HEK293 (cell line): ENCODE results near the gene BTBD10.

Experiments
- CTCF ChIA-PET: fragments of 350-600 bp; formaldehyde crosslinking; extraction: SDS; loops from one replicate; lab custom pipeline; 2021; ENCODE audit warnings: antibody characterized with exemption; lab: Yijun Ruan, JAX
- POLR2A ChIA-PET: fragments of 300-600 bp; formaldehyde crosslinking; extraction: SDS; loops from one replicate; lab custom pipeline; 2020; ENCODE audit warnings: antibody characterized with exemption, inconsistent platforms; lab: Yijun Ruan, JAX
- H3K27ac ChIP-seq: fragments of 200-500 bp; sonication (Bioruptor generic); 2 replicates; pipeline ENCODE4 v1.5.1; 2014; ENCODE audit warnings: low read depth, low read length, control low read depth, inconsistent platforms; ENCODE audit errors: extremely low read depth
- H3K36me3 ChIP-seq, 2 experiments: fragments of 200-500 bp in 1 of 2; sonication (Bioruptor generic) in 1 of 2; 1 replicate in 1 of 2; 2 replicates in 1 of 2; pipeline ENCODE4 v1.5.1; 2014 to 2017; ENCODE audit warnings: inconsistent platforms in 2 of 2, low read length in 2 of 2; ENCODE audit not compliant: control insufficient read depth in 2 of 2, insufficient read depth in 1 of 2
- H3K4me1 ChIP-seq: fragments of 200-500 bp; sonication (Bioruptor generic); 2 replicates; pipeline ENCODE4 v1.5.1; 2014; ENCODE audit warnings: mild to moderate bottlenecking, low read length, inconsistent platforms; ENCODE audit not compliant: control insufficient read depth, insufficient read depth
- H3K4me3 ChIP-seq: 2 replicates; pipeline ENCODE4 v1.5.1; 2011; ENCODE audit warnings: low read depth, mild to moderate bottlenecking, control low read depth, low read length, moderate library complexity
- H3K9me3 ChIP-seq: fragments of 200-500 bp; sonication (Bioruptor generic); 2 replicates; pipeline ENCODE4 v1.5.1; 2014; ENCODE audit warnings: low read depth, low read length, inconsistent platforms; ENCODE audit not compliant: control insufficient read depth, insufficient read depth
- AEBP2 ChIP-seq: fragments of 450-650 bp; formaldehyde crosslinking; IDR thresholded peaks from 2 replicates; pipeline ENCODE4 v1.5.1; 2016; ENCODE audit warnings: missing biosample characterization, missing genetic modification characterization, borderline replicate concordance
- GLI2 ChIP-seq: fragments of 450-650 bp; formaldehyde crosslinking; IDR thresholded peaks from 2 replicates; pipeline ENCODE4; 2017; ENCODE audit warnings: missing biosample characterization, missing genetic modification characterization, low read depth, borderline replicate concordance
- HIC1 ChIP-seq: fragments of 450-650 bp; formaldehyde crosslinking; IDR thresholded peaks from 2 replicates; pipeline ENCODE4 v1.5.1; 2016; ENCODE audit warnings: missing biosample characterization, missing genetic modification characterization
- PRDM2 ChIP-seq: fragments of 450-650 bp; formaldehyde crosslinking; IDR thresholded peaks from 2 replicates; pipeline ENCODE4 v1.5.1; 2016; ENCODE audit warnings: missing biosample characterization, missing genetic modification characterization, borderline replicate concordance
- TRIM28 ChIP-seq: IDR thresholded peaks from 2 replicates; pipeline ENCODE4 v1.6.1; 2011; ENCODE audit warnings: low read length, control low read depth, borderline replicate concordance
- ZNF16 ChIP-seq: fragments of 450-650 bp; formaldehyde crosslinking; IDR thresholded peaks from 2 replicates; pipeline ENCODE4 v1.5.1; 2016; ENCODE audit warnings: low read depth, missing biosample characterization, missing genetic modification characterization
- ZNF266 ChIP-seq: fragments of 450-650 bp; formaldehyde crosslinking; IDR thresholded peaks from 2 replicates; pipeline ENCODE4 v1.5.1; 2016; ENCODE audit warnings: missing biosample characterization, missing genetic modification characterization, low read depth
- ZNF571 ChIP-seq: fragments of 450-650 bp; formaldehyde crosslinking; IDR thresholded peaks from 2 replicates; pipeline ENCODE4 v1.5.0; 2017; ENCODE audit warnings: missing biosample characterization, missing genetic modification characterization
- ZNF600 ChIP-seq: fragments of 450-650 bp; formaldehyde crosslinking; IDR thresholded peaks from 2 replicates; pipeline ENCODE4 v1.5.1; 2016; ENCODE audit warnings: missing biosample characterization, missing genetic modification characterization
- ZNF670 ChIP-seq: fragments of 450-650 bp; formaldehyde crosslinking; IDR thresholded peaks from 2 replicates; pipeline ENCODE4 v1.5.1; 2016; ENCODE audit warnings: missing biosample characterization, missing genetic modification characterization, low read depth
- ZNF707 ChIP-seq: fragments of 450-650 bp; formaldehyde crosslinking; IDR thresholded peaks from 2 replicates; pipeline ENCODE4 v1.5.1; 2016; ENCODE audit warnings: missing biosample characterization, missing genetic modification characterization
- ZNF792 ChIP-seq: fragments of 450-650 bp; formaldehyde crosslinking; IDR thresholded peaks from 2 replicates; pipeline ENCODE4 v1.5.1; 2016; ENCODE audit warnings: missing biosample characterization, missing genetic modification characterization
- TF ChIP-seq, protein P1 (sequence below): fragments of 450-650 bp; formaldehyde crosslinking; IDR thresholded peaks from 2 replicates; pipeline ENCODE4 v1.5.1; 2017; ENCODE audit warnings: missing biosample characterization, missing genetic modification characterization
- TF ChIP-seq, protein P2 (sequence below): fragments of 450-650 bp; formaldehyde crosslinking; IDR thresholded peaks from 2 replicates; pipeline ENCODE4 v1.5.1; 2016; ENCODE audit warnings: missing biosample characterization, missing genetic modification characterization

The BTBD10 gene

GRCh38 chr11:13355191-13355590 is 107.8 kb downstream of the BTBD10 start (continued):
- no peak for TF ChIP-seq PRDM2 (tag by site-specific recombination)
- TF ChIP-seq, protein P1, sequence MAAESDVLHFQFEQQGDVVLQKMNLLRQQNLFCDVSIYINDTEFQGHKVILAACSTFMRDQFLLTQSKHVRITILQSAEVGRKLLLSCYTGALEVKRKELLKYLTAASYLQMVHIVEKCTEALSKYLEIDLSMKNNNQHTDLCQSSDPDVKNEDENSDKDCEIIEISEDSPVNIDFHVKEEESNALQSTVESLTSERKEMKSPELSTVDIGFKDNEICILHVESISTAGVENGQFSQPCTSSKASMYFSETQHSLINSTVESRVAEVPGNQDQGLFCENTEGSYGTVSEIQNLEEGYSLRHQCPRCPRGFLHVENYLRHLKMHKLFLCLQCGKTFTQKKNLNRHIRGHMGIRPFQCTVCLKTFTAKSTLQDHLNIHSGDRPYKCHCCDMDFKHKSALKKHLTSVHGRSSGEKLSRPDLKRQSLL (tag by site-specific recombination), result no peak

GRCh38 chr11:13354335-13354734 is 108.7 kb downstream of the BTBD10 start:
- TF ChIP-seq ZNF670 (tag by site-specific recombination), result no peak
- no peak for TF ChIP-seq ZNF707 (tag by site-specific recombination)
- no peak for TF ChIP-seq ZNF792 (tag by site-specific recombination)
- no peak for TF ChIP-seq TRIM28
- no peak for TF ChIP-seq ZNF266 (tag by site-specific recombination)
- TF ChIP-seq, protein P2, sequence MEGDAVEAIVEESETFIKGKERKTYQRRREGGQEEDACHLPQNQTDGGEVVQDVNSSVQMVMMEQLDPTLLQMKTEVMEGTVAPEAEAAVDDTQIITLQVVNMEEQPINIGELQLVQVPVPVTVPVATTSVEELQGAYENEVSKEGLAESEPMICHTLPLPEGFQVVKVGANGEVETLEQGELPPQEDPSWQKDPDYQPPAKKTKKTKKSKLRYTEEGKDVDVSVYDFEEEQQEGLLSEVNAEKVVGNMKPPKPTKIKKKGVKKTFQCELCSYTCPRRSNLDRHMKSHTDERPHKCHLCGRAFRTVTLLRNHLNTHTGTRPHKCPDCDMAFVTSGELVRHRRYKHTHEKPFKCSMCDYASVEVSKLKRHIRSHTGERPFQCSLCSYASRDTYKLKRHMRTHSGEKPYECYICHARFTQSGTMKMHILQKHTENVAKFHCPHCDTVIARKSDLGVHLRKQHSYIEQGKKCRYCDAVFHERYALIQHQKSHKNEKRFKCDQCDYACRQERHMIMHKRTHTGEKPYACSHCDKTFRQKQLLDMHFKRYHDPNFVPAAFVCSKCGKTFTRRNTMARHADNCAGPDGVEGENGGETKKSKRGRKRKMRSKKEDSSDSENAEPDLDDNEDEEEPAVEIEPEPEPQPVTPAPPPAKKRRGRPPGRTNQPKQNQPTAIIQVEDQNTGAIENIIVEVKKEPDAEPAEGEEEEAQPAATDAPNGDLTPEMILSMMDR (tag by site-specific recombination), result no peak
- TF ChIP-seq ZNF16 (tag by site-specific recombination), result no peak
- TF ChIP-seq, all 188 proteins: peak for 0
- POLR2A ChIA-PET, result no interaction called here
- Histone ChIP-seq H3K27ac (no peak overlapping the region), H3K36me3 (peaks cover 0 to 13% of the 10 kb centered on the region in 2 experiments; a peak in 1 of 3 replicates), H3K9me3 (no peaks in the 10 kb centered on the region), H3K4me1 (no peaks in the 10 kb centered on the region), H3K4me3 (no peak overlapping the region)
- CTCF ChIA-PET, result interaction anchor here (0.6 to 2.0 kb wide), 26 partner anchors 8 to 1066 kb away, joined by 3 to 12 read pairs (median 4); no protein-coding TSS in a partner anchor

DNA sequence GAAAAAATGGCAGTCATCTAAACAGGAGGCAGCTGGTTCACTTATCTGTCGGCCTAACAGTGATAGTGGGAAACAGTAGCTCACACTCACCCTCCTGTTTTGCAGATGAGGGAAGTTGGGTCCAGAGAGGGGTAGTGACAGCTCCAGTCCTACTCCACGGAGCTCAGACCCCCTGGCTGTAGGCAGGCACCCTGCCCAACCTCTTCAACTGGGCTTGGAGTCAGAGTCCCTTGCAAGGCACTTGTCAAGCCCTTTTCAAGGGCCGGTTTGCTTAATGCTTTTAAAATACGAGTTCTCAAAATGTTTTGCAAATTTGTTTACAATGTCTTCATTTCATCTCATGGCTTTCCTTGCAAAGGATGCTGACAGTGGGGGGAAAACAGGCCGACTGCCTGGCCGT is 110.3 kb downstream of the BTBD10 start:
- Histone ChIP-seq H3K4me1 (no peaks in the 10 kb centered on the region), H3K36me3 (peaks cover 0 to 12% of the 10 kb centered on the region in 2 experiments; a peak in 1 of 3 replicates), H3K27ac (no peak overlapping the region), H3K4me3 (no peak overlapping the region), H3K9me3 (no peaks in the 10 kb centered on the region)
- POLR2A ChIA-PET, result no interaction called here
- no peak for TF ChIP-seq ZNF600 (tag by site-specific recombination)
- CTCF ChIA-PET, result interaction anchor here (0.5 to 3.7 kb wide), 7 partner anchors 9 to 183 kb away, joined by 3 to 27 read pairs (median 3); no protein-coding TSS in a partner anchor

DNA sequence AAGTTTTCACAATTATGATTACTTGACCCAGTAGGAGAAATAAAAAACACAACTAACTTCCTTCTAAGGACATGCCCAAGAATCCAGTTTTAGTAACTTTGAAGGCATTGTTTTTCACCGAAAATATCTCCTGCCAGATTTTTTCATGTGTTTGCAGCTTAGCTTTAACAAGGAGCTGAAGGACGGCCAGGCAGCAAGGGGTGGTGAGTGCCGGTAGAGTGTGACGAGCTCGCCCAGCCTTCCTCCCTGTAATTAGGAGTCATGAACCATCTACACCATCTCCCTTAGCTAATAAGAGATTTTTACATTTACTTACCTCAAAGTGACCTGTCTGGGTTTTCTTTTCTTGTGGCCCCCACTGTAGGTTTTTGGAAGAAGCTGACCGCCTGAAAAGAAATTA is 113.4 kb downstream of the BTBD10 start:
- no peaks in the 10 kb centered on the region for H3K9me3 ChIP-seq
- H3K27ac ChIP-seq, result no peak overlapping the region
- ChIA-PET CTCF (interaction anchor here (0.6 to 3.7 kb wide), 3 partner anchors 11 to 139 kb away, joined by 3 to 27 read pairs (median 4); no protein-coding TSS in a partner anchor), POLR2A (no interaction called here)
- H3K36me3 ChIP-seq, result no peaks in the 10 kb centered on the region
- H3K4me1 ChIP-seq, result no peaks in the 10 kb centered on the region
- no peak overlapping the region for H3K4me3 ChIP-seq
- no peak for TF ChIP-seq AEBP2
- TF ChIP-seq, protein P1 (tag by site-specific recombination), result no peak
- no peak for TF ChIP-seq HIC1 (tag by site-specific recombination)
- no peak for TF ChIP-seq ZNF571
- TF ChIP-seq GLI2 (tag by site-specific recombination), result no peak
